ENCODE data around the gene PDZRN3. TPM values are rescaled to one million over a fixed set of nuclear protein-coding genes. Genes with fewer than 3 reads are reported as not detected.

Gene PDZRN3
- total RNA-seq, 2 donors from 2014 or later = not detected

GRCh38 chr3:73504852-73505251, 119.9 kb downstream of the PDZRN3 start:
- no peak for DNase-seq (ENCODE audit: low spot score)
- H3K9me3 Mint-ChIP-seq = no peaks in the 10 kb centered on the region
- peaks cover 4 to 13% of the 10 kb centered on the region in 2 donors for H3K27me3 Mint-ChIP-seq

DNA sequence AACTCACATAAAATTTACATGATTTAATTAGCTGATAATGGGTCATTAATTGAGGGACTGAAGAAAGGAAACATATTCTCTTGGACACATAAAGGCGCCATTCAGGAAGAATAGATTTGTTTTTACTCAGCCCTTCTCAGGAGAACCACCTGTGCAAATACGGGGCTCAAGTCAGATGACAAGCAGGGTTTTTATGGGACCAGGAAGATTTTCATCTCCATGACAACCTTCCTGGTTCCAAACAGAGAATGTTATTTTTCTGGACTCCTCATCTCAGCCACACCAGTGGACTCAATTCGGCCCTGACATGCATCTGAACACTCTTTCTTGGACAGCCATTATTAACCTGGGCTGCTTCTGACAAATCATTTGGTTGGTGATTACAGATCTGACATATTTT, 120.5 kb downstream of the PDZRN3 start:
- no peak overlapping the region for H3K27ac Mint-ChIP-seq
- H3K9me3 Mint-ChIP-seq = no peaks in the 10 kb centered on the region
- DNase-seq (ENCODE audit: low spot score) = no peak
- H3K4me1 Mint-ChIP-seq (ENCODE audit: low read depth in 2 of 2) = peaks cover 0 to 3% of the 10 kb centered on the region in 2 donors
- H3K4me3 Mint-ChIP-seq = no peak overlapping the region
- no peak for ATAC-seq
- H3K27me3 Mint-ChIP-seq = peaks cover 4 to 13% of the 10 kb centered on the region in 2 donors
- H3K36me3 Mint-ChIP-seq = no peaks in the 10 kb centered on the region

More at GRCh38 chr3:73504852-73505251, 119.9 kb downstream of the PDZRN3 start:
- Mint-ChIP-seq H3K4me3 (no peak overlapping the region), H3K4me1 (ENCODE audit: low read depth in 2 of 2) (no peaks in the 10 kb centered on the region), H3K27ac (no peak overlapping the region), H3K36me3 (no peaks in the 10 kb centered on the region)
- ATAC-seq = no peak

- H3K4me1 Mint-ChIP-seq (ENCODE audit: low read depth in 2 of 2) = peaks cover 0 to 3% of the 10 kb centered on the region in 2 donors
- no peak overlapping the region for H3K27ac Mint-ChIP-seq
- no peaks in the 10 kb centered on the region for H3K36me3 Mint-ChIP-seq
- DNase-seq (ENCODE audit: low spot score) (no peak), ATAC-seq (no peak)
- H3K9me3 Mint-ChIP-seq = no peaks in the 10 kb centered on the region
- H3K27me3 Mint-ChIP-seq = peaks cover 4 to 13% of the 10 kb centered on the region in 2 donors
- H3K4me3 Mint-ChIP-seq = no peak overlapping the region
Measured at GRCh38 chr3:73503781-73504180, 121.0 kb downstream of the PDZRN3 start.

GRCh38 chr3:73502609-73503583, 121.8 kb downstream of the PDZRN3 start:
- Mint-ChIP-seq H3K27ac (no peak overlapping the region), H3K4me1 (ENCODE audit: low read depth in 2 of 2) (peaks cover 0 to 3% of the 10 kb centered on the region in 2 donors), H3K27me3 (peaks cover 4 to 13% of the 10 kb centered on the region in 2 donors), H3K4me3 (no peak overlapping the region), H3K36me3 (no peaks in the 10 kb centered on the region), H3K9me3 (no peaks in the 10 kb centered on the region)
- no peak for DNase-seq (ENCODE audit: low spot score)
- ATAC-seq = peak; percentile 13 to 55

- DNase-seq (ENCODE audit: low spot score) (no peak), ATAC-seq (no peak)
Measured at GRCh38 chr3:73500321-73500720, 124.4 kb downstream of the PDZRN3 start.

GRCh38 chr3:73499787-73500186, 125.0 kb downstream of the PDZRN3 start:
- H3K9me3 Mint-ChIP-seq = no peaks in the 10 kb centered on the region
- H3K27ac Mint-ChIP-seq = no peak overlapping the region
- H3K27me3 Mint-ChIP-seq = peaks cover 5 to 13% of the 10 kb centered on the region in 2 donors
- DNase-seq (ENCODE audit: low spot score) = no peak
- peaks cover 0 to 3% of the 10 kb centered on the region in 2 donors for H3K4me1 Mint-ChIP-seq (ENCODE audit: low read depth in 2 of 2)
- no peak for ATAC-seq
- no peak overlapping the region for H3K4me3 Mint-ChIP-seq
- no peaks in the 10 kb centered on the region for H3K36me3 Mint-ChIP-seq

More at GRCh38 chr3:73500321-73500720, 124.4 kb downstream of the PDZRN3 start:
- Mint-ChIP-seq H3K36me3 (no peaks in the 10 kb centered on the region), H3K4me1 (ENCODE audit: low read depth in 2 of 2) (peaks cover 0 to 3% of the 10 kb centered on the region in 2 donors), H3K27ac (no peak overlapping the region), H3K9me3 (no peaks in the 10 kb centered on the region), H3K4me3 (no peak overlapping the region), H3K27me3 (peaks cover 4 to 13% of the 10 kb centered on the region in 2 donors)

DNA sequence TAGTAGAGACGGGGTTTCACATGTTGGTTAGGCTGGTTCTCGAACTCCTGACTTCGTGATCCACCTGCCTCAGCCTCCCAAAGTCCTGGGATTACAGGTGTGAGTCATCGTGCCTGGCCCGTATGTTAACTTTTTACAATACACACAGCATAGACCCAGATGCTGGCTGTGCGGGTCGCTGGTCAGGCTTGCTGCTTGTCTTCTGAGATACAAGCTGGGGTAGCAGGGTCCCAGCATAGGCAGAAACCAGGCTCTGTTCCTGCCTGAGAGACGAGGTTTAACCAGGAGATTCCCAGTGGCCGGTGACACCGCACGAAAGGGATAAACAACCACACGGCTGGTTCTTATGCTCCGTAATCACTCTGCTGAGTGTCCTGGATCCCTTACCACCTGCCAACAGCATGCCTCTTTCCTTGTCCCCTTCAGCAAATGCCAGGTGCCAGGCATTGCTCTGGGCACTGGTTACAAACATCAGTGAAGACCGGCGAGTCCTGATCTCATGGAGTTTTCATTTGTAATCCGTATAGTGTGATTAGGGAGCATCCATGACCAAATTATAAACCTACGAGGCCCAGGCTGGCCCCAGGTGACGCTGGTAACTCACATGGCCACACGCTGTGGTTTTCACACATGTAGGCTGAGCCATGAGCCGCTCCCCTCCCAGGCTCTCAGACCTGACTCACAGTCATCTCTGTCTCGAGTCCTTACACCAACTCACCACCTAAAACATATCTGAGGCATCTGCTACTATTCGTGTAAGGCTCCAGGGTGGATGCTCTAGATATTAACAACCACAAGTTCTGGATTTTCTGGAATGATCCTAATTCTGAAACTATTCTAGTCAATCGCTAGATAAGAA, 125.7 kb downstream of the PDZRN3 start:
- no peak overlapping the region for H3K4me3 Mint-ChIP-seq
- no peaks in the 10 kb centered on the region for H3K36me3 Mint-ChIP-seq
- ATAC-seq = peak in 1 of 2 donors; percentile 56
- H3K27me3 Mint-ChIP-seq = peaks cover 8 to 13% of the 10 kb centered on the region in 2 donors
- no peaks in the 10 kb centered on the region for H3K9me3 Mint-ChIP-seq
- H3K27ac Mint-ChIP-seq = no peak overlapping the region
- no peak for DNase-seq (ENCODE audit: low spot score)
- H3K4me1 Mint-ChIP-seq (ENCODE audit: low read depth in 2 of 2) = peaks cover 0 to 3% of the 10 kb centered on the region in 2 donors

DNA sequence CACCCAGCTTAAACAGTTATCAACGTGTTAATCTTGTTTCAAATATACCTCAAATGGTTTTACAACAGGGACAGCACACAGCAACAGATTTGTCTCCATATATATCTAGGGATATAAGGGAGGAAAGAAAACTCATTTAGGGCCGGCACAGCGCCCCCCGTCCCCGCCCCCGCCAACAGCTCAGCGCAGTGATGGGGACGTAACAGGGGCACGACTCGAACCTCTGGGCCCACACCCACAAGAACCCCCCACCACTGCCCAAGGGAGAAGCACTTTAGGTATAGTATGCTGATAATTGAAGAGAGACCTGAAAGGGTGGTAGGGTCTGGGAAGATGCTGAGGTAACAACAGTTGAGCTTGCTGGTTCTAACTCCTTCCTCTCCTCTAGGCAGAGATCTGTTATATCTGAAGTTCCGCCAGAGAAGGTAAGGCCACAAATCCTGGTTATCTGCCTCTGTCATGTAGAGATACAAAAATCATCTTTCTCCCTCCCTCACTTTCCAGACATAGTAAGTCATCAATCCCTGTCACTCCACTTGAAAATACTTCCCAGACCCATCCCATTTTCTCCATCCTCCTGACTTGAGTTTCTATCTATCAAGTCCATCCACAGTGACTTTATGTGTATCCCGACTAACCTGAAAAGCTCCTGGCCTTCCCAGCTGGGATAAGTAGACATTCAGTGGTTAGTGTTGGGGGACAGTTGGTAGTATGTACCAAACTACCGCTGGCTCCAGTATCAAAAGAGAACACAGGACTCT, 126.9 kb downstream of the PDZRN3 start:
- H3K27me3 Mint-ChIP-seq = peaks cover 8 to 13% of the 10 kb centered on the region in 2 donors
- DNase-seq (ENCODE audit: low spot score) = no peak
- no peak overlapping the region for H3K27ac Mint-ChIP-seq
- H3K36me3 Mint-ChIP-seq = no peaks in the 10 kb centered on the region
- no peak for ATAC-seq
- no peaks in the 10 kb centered on the region for H3K9me3 Mint-ChIP-seq
- H3K4me1 Mint-ChIP-seq (ENCODE audit: low read depth in 2 of 2) = peaks cover 0 to 3% of the 10 kb centered on the region in 2 donors
- no peak overlapping the region for H3K4me3 Mint-ChIP-seq

- ATAC-seq (no peak), DNase-seq (ENCODE audit: low spot score) (no peak)
- Mint-ChIP-seq H3K4me1 (ENCODE audit: low read depth in 2 of 2) (no peaks in the 10 kb centered on the region), H3K27ac (no peak overlapping the region), H3K4me3 (no peak overlapping the region), H3K36me3 (no peaks in the 10 kb centered on the region), H3K27me3 (peaks cover 0 to 5% of the 10 kb centered on the region in 2 donors), H3K9me3 (no peaks in the 10 kb centered on the region)
Measured at GRCh38 chr3:73493543-73494308, 131.0 kb downstream of the PDZRN3 start.

DNA sequence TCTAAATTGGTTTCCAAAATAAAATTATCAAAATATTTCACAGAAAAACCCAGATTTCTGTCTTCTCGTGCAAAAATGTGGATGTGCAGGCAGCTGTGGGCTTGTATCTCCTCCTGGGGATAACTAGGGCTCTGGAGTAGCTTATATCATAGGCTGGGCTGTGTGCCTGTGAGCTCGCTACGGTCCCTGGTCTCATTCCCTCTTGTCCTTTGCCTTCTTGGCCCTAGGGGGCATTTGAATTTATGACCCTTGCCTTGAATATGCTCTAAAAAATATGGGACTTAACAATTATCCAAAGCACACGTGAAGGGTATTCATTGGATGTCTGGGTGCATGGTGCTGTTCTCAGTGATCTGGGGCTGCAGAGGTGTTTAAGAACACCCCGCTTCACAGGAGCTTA, 132.6 kb downstream of the PDZRN3 start:
- no peak overlapping the region for H3K4me3 Mint-ChIP-seq
- H3K27ac Mint-ChIP-seq = no peak overlapping the region
- no peaks in the 10 kb centered on the region for H3K9me3 Mint-ChIP-seq
- H3K36me3 Mint-ChIP-seq = no peaks in the 10 kb centered on the region
- no peaks in the 10 kb centered on the region for H3K4me1 Mint-ChIP-seq (ENCODE audit: low read depth in 2 of 2)
- ATAC-seq (no peak), DNase-seq (ENCODE audit: low spot score) (no peak)
- H3K27me3 Mint-ChIP-seq = peaks cover 0 to 5% of the 10 kb centered on the region in 2 donors

DNA sequence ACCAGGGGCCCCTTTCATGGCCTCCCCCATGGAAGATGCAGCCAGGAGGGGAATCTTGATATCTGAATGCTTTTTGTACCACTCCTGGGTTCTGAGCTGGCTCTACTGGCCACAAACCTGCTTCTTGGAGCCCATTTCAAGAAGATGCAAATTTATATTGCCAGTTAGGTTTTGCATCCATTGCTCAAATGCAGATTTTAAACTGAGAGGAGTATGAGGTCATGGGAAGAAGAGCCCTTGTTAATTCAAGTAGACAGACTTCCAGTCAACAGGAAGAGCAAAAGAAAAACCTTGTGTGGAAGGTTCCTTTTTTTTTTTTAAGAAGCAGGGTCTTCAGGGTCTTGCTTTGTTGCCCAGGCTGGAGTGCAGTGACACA, 133.5 kb downstream of the PDZRN3 start:
- Mint-ChIP-seq H3K36me3 (no peaks in the 10 kb centered on the region), H3K27me3 (peaks cover 0 to 5% of the 10 kb centered on the region in 2 donors), H3K27ac (no peak overlapping the region), H3K4me1 (ENCODE audit: low read depth in 2 of 2) (no peaks in the 10 kb centered on the region), H3K9me3 (no peaks in the 10 kb centered on the region), H3K4me3 (no peak overlapping the region)
- DNase-seq (ENCODE audit: low spot score) (no peak), ATAC-seq (no peak)

DNA sequence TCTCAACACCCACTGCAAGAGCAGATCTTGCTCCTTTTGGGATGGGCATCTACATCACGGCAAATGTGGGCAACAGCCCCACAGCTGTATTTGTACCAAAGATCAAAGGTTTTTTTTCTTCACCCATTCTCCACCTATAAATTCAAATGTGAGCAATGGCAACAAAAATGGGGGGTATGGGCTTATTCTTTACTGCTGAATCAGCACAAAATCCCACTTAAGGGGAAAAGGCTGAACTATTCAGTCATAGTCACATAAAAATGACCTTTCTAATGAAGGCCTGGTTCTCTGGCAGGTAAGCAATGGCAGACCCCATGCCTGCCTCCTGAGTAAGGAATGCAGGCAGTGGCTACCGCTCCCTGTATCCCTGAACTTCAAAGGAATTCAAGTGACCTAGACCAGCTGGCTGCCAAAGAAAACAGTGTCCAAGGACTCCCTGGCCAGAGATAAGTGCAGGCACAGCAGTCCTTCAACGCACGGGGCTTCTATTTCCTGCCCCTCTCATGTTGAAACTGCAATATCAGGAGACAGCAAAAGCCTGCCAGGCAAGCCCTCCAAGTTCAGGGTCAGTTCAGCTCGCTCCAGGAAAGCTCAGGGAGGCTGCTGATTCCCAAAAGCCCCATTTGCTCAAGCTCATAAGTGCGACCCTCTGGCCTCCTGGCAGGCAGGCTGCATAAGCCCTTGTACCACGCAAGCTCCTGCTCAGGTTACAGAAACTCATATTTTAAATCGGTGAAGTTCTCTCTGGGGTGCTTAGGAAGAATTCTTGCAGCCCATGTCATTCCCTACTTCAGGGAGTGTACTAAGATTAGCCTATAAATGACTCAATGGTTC, 134.1 kb downstream of the PDZRN3 start:
- H3K27ac Mint-ChIP-seq = no peak overlapping the region

More for the DNA sequence above, 134.1 kb downstream of the PDZRN3 start:
- Mint-ChIP-seq H3K27me3 (peaks cover 4 to 9% of the 10 kb centered on the region in 2 donors), H3K9me3 (no peaks in the 10 kb centered on the region), H3K4me3 (no peak overlapping the region), H3K4me1 (ENCODE audit: low read depth in 2 of 2) (no peaks in the 10 kb centered on the region), H3K36me3 (no peaks in the 10 kb centered on the region)
- no peak for ATAC-seq
- DNase-seq (ENCODE audit: low spot score) = no peak

All from natural killer cell treated with Interleukin-12 subunit alpha and Interleukin-12 subunit beta and Interleukin-15 and Interleukin-18, amount 100 ng/mL, for 72 hours (primary cell).